Adrenal gland (tissue), 5 donors: Measurements from ENCODE around the gene FGF19.

Experiments
- CTCF ChIP-seq, 6 experiments: fragments of 450-650 bp in 4 of 6; fragments of 200-600 bp in 2 of 6; sonication (generic) in 1 of 6; IDR thresholded peaks; 1 replicate in 5 of 6; 2 replicates in 1 of 6; pipeline versions ENCODE4 v1.5.1 to v1.8.0; 2016 to 2021; ENCODE audit warnings: antibody characterized with exemption in 6 of 6, mild to moderate bottlenecking in 2 of 6, moderate library complexity in 1 of 6
- POLR2A ChIP-seq, 2 donors: fragments of 450-650 bp; IDR thresholded peaks; one replicate each; pipeline ENCODE4 v1.6.1; 2017; ENCODE audit warnings: antibody characterized with exemption in 2 of 2, mild to moderate bottlenecking in 2 of 2, moderate library complexity in 1 of 2
- donor health status: DM: no; HTN: no; CAD: no.

GRCh38 chr11:69661413-69661715 is 42.5 kb downstream of the FGF19 start:
- no peak for TF ChIP-seq CTCF (IDR thresholded peaks at IDR 0.05)
- no peak for TF ChIP-seq POLR2A (IDR thresholded peaks at IDR 0.05)
